PC-3 (cell line): ENCODE data around the gene MYRFL. TPM values are rescaled to one million over a fixed set of nuclear protein-coding genes. Genes with fewer than 3 reads are reported as not detected.

Experiments used
- ATAC-seq: fragments of 200-7000 bp; cut with Tn5 transposase; 2 replicates; pipeline ENCODE4 v1.9.1; 2020; ENCODE audit warnings: mild to moderate bottlenecking, moderate library complexity
- BruUV-seq: library from RNA; stranded (reverse); fragments of 400-500 nt; replicated peaks from 2 replicates; lab custom pipeline; 2021; lab: Mats Ljungman, UMichigan
- CTCF ChIA-PET: fragments of 300-600 bp; sonication (Branson Sonifier 250); formaldehyde crosslinking; loops from one replicate; lab custom pipeline; 2022; ENCODE audit warnings: antibody characterized with exemption; lab: Charles Lee
- POLR2A ChIA-PET: fragments of 300-600 bp; sonication (Branson Sonifier 250); formaldehyde crosslinking; loops from one replicate; lab custom pipeline; 2022; ENCODE audit warnings: antibody characterized with exemption; ENCODE audit not compliant: unreplicated experiment; lab: Charles Lee
- DNase-seq: peaks from one replicate; pipeline ENCODE4 v3.0.0-alpha.2; 2015
- H2AFZ ChIP-seq: fragments of 300-600 bp; sonication (generic); 2 replicates; pipeline ENCODE4 v1.6.0; 2016; ENCODE audit warnings: antibody characterized with exemption, low read length
- H3F3A ChIP-seq: fragments of 300-600 bp; sonication (generic); one replicate; pipeline ENCODE4 v1.6.0; 2017; ENCODE audit warnings: antibody characterized with exemption, low read length, control low read depth, mild to moderate bottlenecking; ENCODE audit not compliant: unreplicated experiment
- H3K27ac ChIP-seq: fragments of 300-600 bp; sonication (generic); 2 replicates; pipeline ENCODE4 v1.5.1; 2016; ENCODE audit warnings: mild to moderate bottlenecking, low read length
- H3K27me3 ChIP-seq: fragments of 300-600 bp; sonication (generic); 2 replicates; pipeline ENCODE4 v1.6.1; 2016; ENCODE audit warnings: low read length, mixed read lengths
- H3K36me3 ChIP-seq: fragments of 300-600 bp; sonication (generic); 2 replicates; pipeline ENCODE4 v1.6.1; 2016; ENCODE audit warnings: low read depth, mixed run types, low read length, mixed read lengths
- H3K4me1 ChIP-seq: fragments of 300-600 bp; sonication (generic); 2 replicates; pipeline ENCODE4 v1.5.1; 2016; ENCODE audit warnings: low read length; ENCODE audit not compliant: insufficient read depth
- H3K4me2 ChIP-seq: fragments of 300-600 bp; sonication (generic); 2 replicates; pipeline ENCODE4 v1.6.0; 2016; ENCODE audit warnings: low read length
- H3K4me3 ChIP-seq: fragments of 300-600 bp; sonication (generic); 2 replicates; pipeline ENCODE4 v1.5.1; 2016; ENCODE audit warnings: mild to moderate bottlenecking, low read length, mixed read lengths
- H3K79me2 ChIP-seq: fragments of 300-600 bp; sonication (generic); 2 replicates; pipeline ENCODE4 v1.6.1; 2017; ENCODE audit warnings: low read length, mixed read lengths
- H3K9ac ChIP-seq: fragments of 300-600 bp; sonication (generic); 2 replicates; pipeline ENCODE4 v1.6.0; 2016; ENCODE audit warnings: mild to moderate bottlenecking, low read length
- H3K9me2 ChIP-seq: fragments of 300-600 bp; sonication (generic); replicated peaks from 2 replicates; pipeline ENCODE4 v1.6.1; 2016; ENCODE audit warnings: mixed run types, low read length, mixed read lengths
- H3K9me3 ChIP-seq: fragments of 300-600 bp; sonication (generic); 2 replicates; pipeline ENCODE4 v1.6.1; 2016; ENCODE audit warnings: low read length, mixed read lengths
- H4K20me1 ChIP-seq: fragments of 300-600 bp; sonication (generic); 2 replicates; pipeline ENCODE4 v1.6.1; 2016; ENCODE audit warnings: low read length, mixed read lengths
- EZH2 ChIP-seq: fragments of 300-600 bp; sonication (generic); IDR thresholded peaks from one replicate; pipeline ENCODE4 v1.6.1; 2017; ENCODE audit warnings: antibody characterized with exemption, mild to moderate bottlenecking, low read length; ENCODE audit not compliant: unreplicated experiment
- EZH2phosphoT487 ChIP-seq: fragments of 300-600 bp; sonication (generic); IDR thresholded peaks from 2 replicates; pipeline ENCODE4 v1.6.1; 2018; ENCODE audit warnings: mild to moderate bottlenecking, antibody characterized with exemption, low read length, borderline replicate concordance
- intact Hi-C: fragments of 100-400 bp; cut with micrococcal nuclease; formaldehyde crosslinking; loops from 2 replicates; pipeline ENCODE4 v1.9.0; 2023
- total RNA-seq: library from RNA; depleted of rRNA; stranded (reverse); fragments of >200 nt; gene quantifications from 2 replicates; pipeline ENCODE4 v1.2.3, GENCODE V29; 2014
- TF ChIP-seq, protein P1 (sequence below): fragments of 300-600 bp; sonication (generic); conservative IDR thresholded peaks from 2 replicates; pipeline ENCODE4 v1.5.1; 2017; ENCODE audit warnings: antibody characterized with exemption, low read depth, mild to moderate bottlenecking, low read length

The MYRFL gene
- total RNA-seq, 1 experiment from 2014 or later = not detected

DNA sequence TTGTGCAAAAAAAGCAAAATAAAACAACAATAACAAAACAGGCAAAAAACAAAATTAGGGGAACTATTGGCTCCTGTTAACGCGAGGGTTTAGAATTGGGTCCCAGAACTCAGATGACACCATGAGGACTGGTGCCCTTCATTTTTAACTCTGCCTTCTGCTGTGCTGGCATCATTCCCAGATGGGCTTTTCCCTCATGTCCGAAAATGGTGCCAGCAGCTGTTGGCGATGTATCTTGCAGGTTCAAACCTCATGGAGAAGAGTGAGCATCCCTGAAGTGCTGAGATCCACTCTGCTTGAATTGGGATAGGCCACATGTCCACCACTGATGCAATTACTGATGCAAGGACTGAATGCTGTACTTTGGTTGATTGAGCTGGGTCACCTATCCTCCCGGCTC lies 61.1 kb downstream of the MYRFL start:
- Histone ChIP-seq H3K79me2 (no peaks in the 10 kb centered on the region), H2AFZ (no peak overlapping the region), H3K9me2 (no peaks in the 10 kb centered on the region), H3K4me2 (no peak overlapping the region), H3K27me3 (no peaks in the 10 kb centered on the region), H3K9ac (no peak overlapping the region), H3K27ac (no peak overlapping the region), H3K9me3 (no peaks in the 10 kb centered on the region), H3F3A (no peaks in the 10 kb centered on the region), H4K20me1 (no peaks in the 10 kb centered on the region), H3K4me3 (no peak overlapping the region), H3K36me3 (no peaks in the 10 kb centered on the region), H3K4me1 (no peaks in the 10 kb centered on the region)
- ATAC-seq (no peak), DNase-seq (no peak)
- intact Hi-C loops = no loop called here
- ChIA-PET CTCF (no interaction called here), POLR2A (no interaction called here)
- no TSS peak for BruUV-seq
- TF ChIP-seq EZH2phosphoT487 (no peak), EZH2 (no peak)
- TF ChIP-seq, protein P1, sequence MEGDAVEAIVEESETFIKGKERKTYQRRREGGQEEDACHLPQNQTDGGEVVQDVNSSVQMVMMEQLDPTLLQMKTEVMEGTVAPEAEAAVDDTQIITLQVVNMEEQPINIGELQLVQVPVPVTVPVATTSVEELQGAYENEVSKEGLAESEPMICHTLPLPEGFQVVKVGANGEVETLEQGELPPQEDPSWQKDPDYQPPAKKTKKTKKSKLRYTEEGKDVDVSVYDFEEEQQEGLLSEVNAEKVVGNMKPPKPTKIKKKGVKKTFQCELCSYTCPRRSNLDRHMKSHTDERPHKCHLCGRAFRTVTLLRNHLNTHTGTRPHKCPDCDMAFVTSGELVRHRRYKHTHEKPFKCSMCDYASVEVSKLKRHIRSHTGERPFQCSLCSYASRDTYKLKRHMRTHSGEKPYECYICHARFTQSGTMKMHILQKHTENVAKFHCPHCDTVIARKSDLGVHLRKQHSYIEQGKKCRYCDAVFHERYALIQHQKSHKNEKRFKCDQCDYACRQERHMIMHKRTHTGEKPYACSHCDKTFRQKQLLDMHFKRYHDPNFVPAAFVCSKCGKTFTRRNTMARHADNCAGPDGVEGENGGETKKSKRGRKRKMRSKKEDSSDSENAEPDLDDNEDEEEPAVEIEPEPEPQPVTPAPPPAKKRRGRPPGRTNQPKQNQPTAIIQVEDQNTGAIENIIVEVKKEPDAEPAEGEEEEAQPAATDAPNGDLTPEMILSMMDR = no peak

DNA sequence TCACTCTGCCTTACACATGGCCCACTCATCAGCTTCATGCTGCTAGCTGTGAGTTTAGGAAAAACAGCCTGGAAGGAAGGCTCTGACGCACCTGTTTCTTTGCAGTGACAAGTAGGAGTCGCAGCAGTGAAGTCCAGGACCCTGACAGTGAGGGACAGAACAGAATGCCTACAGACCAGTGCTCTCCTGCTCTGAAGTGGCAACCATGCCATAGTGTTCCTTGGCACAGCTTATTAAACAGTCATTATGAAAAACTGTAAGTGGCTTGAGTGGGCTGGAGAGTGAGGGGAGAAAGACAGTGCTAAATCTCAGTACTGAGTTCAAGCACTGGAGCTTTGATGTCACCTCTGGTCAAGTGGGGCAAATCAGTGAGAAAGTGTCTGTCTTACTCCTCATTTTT lies 61.7 kb downstream of the MYRFL start:
- Histone ChIP-seq H3K9me3 (no peaks in the 10 kb centered on the region), H3K4me2 (no peak overlapping the region), H3K4me3 (no peak overlapping the region), H3K79me2 (no peaks in the 10 kb centered on the region), H2AFZ (no peak overlapping the region), H3K9ac (no peak overlapping the region), H3K4me1 (no peaks in the 10 kb centered on the region), H3F3A (no peaks in the 10 kb centered on the region), H3K36me3 (no peaks in the 10 kb centered on the region), H3K27ac (no peak overlapping the region), H3K9me2 (no peaks in the 10 kb centered on the region), H4K20me1 (no peaks in the 10 kb centered on the region), H3K27me3 (no peaks in the 10 kb centered on the region)
- TF ChIP-seq, protein P1 = no peak
- POLR2A ChIA-PET = no interaction called here
- intact Hi-C loops = no loop called here
- CTCF ChIA-PET = no interaction called here
- BruUV-seq = no TSS peak
- ATAC-seq (no peak), DNase-seq (no peak)

DNA sequence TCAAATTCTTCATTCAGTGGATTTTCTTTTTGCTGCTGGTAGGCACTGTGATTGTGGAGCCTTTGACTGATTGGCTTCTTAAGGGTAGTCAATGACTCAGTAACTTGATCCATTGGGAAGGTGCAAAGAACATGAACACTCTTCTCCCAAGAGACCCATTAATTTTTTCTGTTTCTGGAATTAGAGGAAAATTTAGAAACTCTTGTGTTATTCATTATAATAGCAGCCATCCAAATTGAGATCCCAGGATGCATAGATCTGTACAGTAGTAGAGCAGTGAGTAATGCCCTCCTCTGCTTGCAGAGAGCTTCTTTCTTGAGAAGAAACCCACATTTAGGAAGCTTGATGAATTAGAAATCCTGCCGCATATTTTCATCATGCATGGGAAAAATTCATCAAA lies 63.9 kb downstream of the MYRFL start:
- Histone ChIP-seq H4K20me1 (no peaks in the 10 kb centered on the region), H3K4me1 (no peaks in the 10 kb centered on the region), H2AFZ (no peak overlapping the region), H3K9ac (no peak overlapping the region), H3K4me2 (no peak overlapping the region), H3K9me2 (no peaks in the 10 kb centered on the region), H3K4me3 (no peak overlapping the region), H3K27ac (no peak overlapping the region), H3K27me3 (no peaks in the 10 kb centered on the region), H3K9me3 (no peaks in the 10 kb centered on the region), H3F3A (no peaks in the 10 kb centered on the region), H3K36me3 (no peaks in the 10 kb centered on the region), H3K79me2 (no peaks in the 10 kb centered on the region)
- no TSS peak for BruUV-seq
- ChIA-PET POLR2A (no interaction called here), CTCF (no interaction called here)
- ATAC-seq (no peak), DNase-seq (no peak)
- TF ChIP-seq EZH2 = no peak
- TF ChIP-seq, protein P1 = no peak
- TF ChIP-seq EZH2phosphoT487 = no peak
- intact Hi-C loops = no loop called here
